ENCODE measurements around the gene IGSF10. TPM values are rescaled to one million over a fixed set of nuclear protein-coding genes. Genes with fewer than 3 reads are reported as not detected.
A peak's percentile ranks its signal among the peaks of the same experiment; 100 is the strongest.

The IGSF10 gene
- total RNA-seq, 1 donor from 2014 or later: 1.2 TPM

- H3K27ac Mint-ChIP-seq (ENCODE audit: unreplicated experiment): no peak overlapping the region
- H3K4me3 Mint-ChIP-seq (ENCODE audit: unreplicated experiment): no peak overlapping the region
- no peaks in the 10 kb centered on the region for H3K9me3 Mint-ChIP-seq (ENCODE audit: unreplicated experiment)
- no peaks in the 10 kb centered on the region for H3K36me3 Mint-ChIP-seq (ENCODE audit: unreplicated experiment)
- H3K27me3 Mint-ChIP-seq (ENCODE audit: unreplicated experiment): no peaks in the 10 kb centered on the region
- no peak for TF ChIP-seq CTCF (IDR thresholded peaks at IDR 0.05)
- no peak for DNase-seq (ENCODE audit: extremely low spot score, unreplicated experiment)
- peaks cover 11% of the 10 kb centered on the region for H3K4me1 Mint-ChIP-seq (ENCODE audit: unreplicated experiment)
These were observed 23.0 kb downstream of the IGSF10 start for GRCh38 chr3:151437906-151438305.

GRCh38 chr3:151436675-151437446 lies 24.0 kb downstream of the IGSF10 start:
- Mint-ChIP-seq H3K9me3 (ENCODE audit: unreplicated experiment) (no peaks in the 10 kb centered on the region), H3K4me3 (ENCODE audit: unreplicated experiment) (no peak overlapping the region), H3K27ac (ENCODE audit: unreplicated experiment) (no peak overlapping the region), H3K27me3 (ENCODE audit: unreplicated experiment) (no peaks in the 10 kb centered on the region), H3K4me1 (ENCODE audit: unreplicated experiment) (peaks cover 11% of the 10 kb centered on the region), H3K36me3 (ENCODE audit: unreplicated experiment) (no peaks in the 10 kb centered on the region)
- TF ChIP-seq CTCF (IDR thresholded peaks at IDR 0.05): no peak
- DNase-seq (ENCODE audit: extremely low spot score, unreplicated experiment): no peak

- no peak for TF ChIP-seq CTCF (IDR thresholded peaks at IDR 0.05)
- Mint-ChIP-seq H3K4me1 (ENCODE audit: unreplicated experiment) (peaks cover 13% of the 10 kb centered on the region), H3K9me3 (ENCODE audit: unreplicated experiment) (no peaks in the 10 kb centered on the region), H3K27me3 (ENCODE audit: unreplicated experiment) (no peaks in the 10 kb centered on the region), H3K36me3 (ENCODE audit: unreplicated experiment) (no peaks in the 10 kb centered on the region), H3K4me3 (ENCODE audit: unreplicated experiment) (no peak overlapping the region), H3K27ac (ENCODE audit: unreplicated experiment) (peak overlapping the region; percentile 21)
- DNase-seq (ENCODE audit: extremely low spot score, unreplicated experiment): no peak
These were observed 26.5 kb downstream of the IGSF10 start for GRCh38 chr3:151434151-151434890.

- Mint-ChIP-seq H3K9me3 (ENCODE audit: unreplicated experiment) (no peaks in the 10 kb centered on the region), H3K4me3 (ENCODE audit: unreplicated experiment) (no peak overlapping the region), H3K27ac (ENCODE audit: unreplicated experiment) (no peak overlapping the region), H3K27me3 (ENCODE audit: unreplicated experiment) (no peaks in the 10 kb centered on the region), H3K4me1 (ENCODE audit: unreplicated experiment) (peaks cover 13% of the 10 kb centered on the region), H3K36me3 (ENCODE audit: unreplicated experiment) (no peaks in the 10 kb centered on the region)
- no peak for DNase-seq (ENCODE audit: extremely low spot score, unreplicated experiment)
- no peak for TF ChIP-seq CTCF (IDR thresholded peaks at IDR 0.05)
These were observed 28.1 kb downstream of the IGSF10 start for GRCh38 chr3:151432616-151433372.
